GM12878 (cell line): ENCODE results near the gene NR3C1. TPM values are rescaled to one million over a fixed set of nuclear protein-coding genes. Genes with fewer than 3 reads are reported as not detected.

Experiments
- ATAC-seq: fragments of 200-7000 bp; cut with Tn5 transposase; 3 replicates; pipeline ENCODE4 v1.9.1; 2020; ENCODE audit warnings: mild to moderate bottlenecking, moderate library complexity
- BruUV-seq: library from RNA; stranded (reverse); fragments of 400-500 nt; replicated peaks from 2 replicates; lab custom pipeline; 2021; lab: Mats Ljungman, UMichigan
- CTCF ChIA-PET: fragments of 300-600 bp; sonication (Branson Sonifier 250); formaldehyde crosslinking; extraction: SDS; loops from one replicate; lab custom pipeline; 2021; ENCODE audit warnings: inconsistent platforms; lab: Yijun Ruan, JAX
- POLR2A ChIA-PET: fragments of 350-600 bp; formaldehyde crosslinking; extraction: SDS; loops from one replicate; lab custom pipeline; 2021; ENCODE audit warnings: inconsistent platforms; lab: Charles Lee
- RAD21 ChIA-PET: fragments of 300-600 bp; sonication (Branson Sonifier 250); formaldehyde crosslinking; loops from one replicate; lab custom pipeline; 2023; ENCODE audit warnings: antibody characterized with exemption; ENCODE audit not compliant: unreplicated experiment; lab: Charles Lee
- SMC1A ChIA-PET: fragments of 300-600 bp; sonication (Branson Sonifier 250); formaldehyde crosslinking; loops from one replicate; lab custom pipeline; 2023; ENCODE audit not compliant: unreplicated experiment, uncharacterized antibody; lab: Charles Lee
- DNase-seq: peaks from one replicate; pipeline ENCODE4 v3.0.0-alpha.2; 2011; ENCODE audit warnings: low read depth, low spot score
- FAIRE-seq: peaks from 3 replicates; lab custom pipeline; 2011; peaks lifted over from hg19 to GRCh38; lab: Jason Lieb, UNC
- H2AFZ ChIP-seq: 2 replicates; pipeline ENCODE4 v1.6.0; 2011; ENCODE audit warnings: low read depth, low read length, control low read depth; ENCODE audit not compliant: control insufficient read depth
- H3K27ac ChIP-seq: 2 replicates; pipeline ENCODE4 v1.5.1; 2011; ENCODE audit warnings: control low read depth; ENCODE audit not compliant: control insufficient read depth, insufficient read depth
- H3K27me3 ChIP-seq, 2 experiments: replicated peaks in 1 of 2; 2 replicates each; pipeline versions ENCODE4 v1.6.0 to v1.6.1; 2011; ENCODE audit warnings: low read length in 1 of 2; ENCODE audit not compliant: control insufficient read depth in 2 of 2, insufficient read depth in 2 of 2
- H3K36me3 ChIP-seq, 2 experiments: 2 replicates each; pipeline ENCODE4 v1.5.1; 2011; ENCODE audit warnings: low read length in 1 of 2; ENCODE audit not compliant: control insufficient read depth in 2 of 2, insufficient read depth in 2 of 2
- H3K4me1 ChIP-seq: 2 replicates; pipeline ENCODE4 v1.6.1; 2011; ENCODE audit warnings: mild to moderate bottlenecking, low read length, moderate library complexity, mixed read lengths; ENCODE audit not compliant: control insufficient read depth, insufficient read depth
- H3K4me2 ChIP-seq: 2 replicates; pipeline ENCODE4 v1.6.0; 2011; ENCODE audit warnings: control low read depth; ENCODE audit not compliant: control insufficient read depth, insufficient read depth
- H3K4me3 ChIP-seq: fragments of 200-600 bp; sonication (generic); 2 replicates; pipeline ENCODE4 v1.5.1; 2016
- H3K79me2 ChIP-seq: 2 replicates; pipeline ENCODE4 v1.6.0; 2011; ENCODE audit warnings: low read length; ENCODE audit not compliant: control insufficient read depth, insufficient read depth
- H3K9ac ChIP-seq: 2 replicates; pipeline ENCODE4 v1.8.0; 2011; ENCODE audit warnings: low read length, control low read depth, mixed read lengths; ENCODE audit not compliant: control insufficient read depth, insufficient read depth
- H3K9me3 ChIP-seq: replicated peaks from 3 replicates; pipeline ENCODE4 v1.5.1; 2011; ENCODE audit warnings: mild to moderate bottlenecking, low read length; ENCODE audit not compliant: control insufficient read depth, insufficient read depth
- H4K20me1 ChIP-seq: 2 replicates; pipeline ENCODE4 v1.6.0; 2011; ENCODE audit not compliant: control insufficient read depth, insufficient read depth
- BHLHE40 ChIP-seq, 2 experiments: fragments of 450-650 bp in 1 of 2; IDR thresholded peaks; 2 replicates each; pipeline ENCODE4 v1.6.1; 2011 to 2017; ENCODE audit warnings: low read depth in 2 of 2, borderline replicate concordance in 1 of 2, improper control_type of control experiment in 1 of 2, low read length in 1 of 2, mild to moderate bottlenecking in 1 of 2
- MXI1 ChIP-seq: fragments of 150-350 bp; IDR thresholded peaks from 2 replicates; pipeline ENCODE4 v1.6.1; 2011; ENCODE audit warnings: low read depth, mild to moderate bottlenecking, inconsistent platforms, low read length, improper control_type of control experiment
- RUNX3 ChIP-seq: IDR thresholded peaks from 2 replicates; pipeline ENCODE4 v1.6.1; 2012; ENCODE audit warnings: low read length, inconsistent platforms
- SREBF2 ChIP-seq: IDR thresholded peaks from 2 replicates; pipeline ENCODE4 v1.6.1; 2012; ENCODE audit warnings: mild to moderate bottlenecking, low read length
- ZNF24 ChIP-seq: fragments of 450-650 bp; IDR thresholded peaks from 2 replicates; pipeline ENCODE4 v1.6.1; 2017; ENCODE audit warnings: antibody characterized with exemption, mild to moderate bottlenecking
- WGBS: methylation state at CpG from one replicate; pipeline ENCODE4 v1.1.6; 2016; ENCODE audit warnings: low lambda C conversion rate; ENCODE audit not compliant: insufficient replicate concordance, insufficient coverage; ENCODE audit errors: missing lambda C conversion rate; 5-methylcytosine and 5-hydroxymethylcytosine counted together
- in situ Hi-C: fragments of 300-500 bp; cut with MboI; formaldehyde crosslinking; loops from 9 replicates; pipeline ENCODE4 v1.14.3; 2018; ENCODE audit warnings: mixed read lengths
- intact Hi-C: fragments of 100-400 bp; cut with micrococcal nuclease; formaldehyde crosslinking; loops from one replicate; pipeline ENCODE4 v1.14.2; 2022; ENCODE audit not compliant: unreplicated experiment
- polyA plus RNA-seq, 11 experiments: library from polyadenylated mRNA; depleted of rRNA in 4 of 11; unstranded in 6 of 11; stranded (reverse) in 5 of 11; fragments of >200 nt; fragmentation: Nextera tagmentation in 4 of 11; fragmentation: Illumina TruSeq in 1 of 11; extraction: Ambion mirVana in 4 of 11; extraction: Trizol in 1 of 11; gene quantifications; 1 replicate in 1 of 11; 2 replicates in 10 of 11; pipeline versions ENCODE4 v1.2.1 to v1.2.3, GENCODE V29; 2011 to 2016; ENCODE audit warnings: inconsistent platforms in 2 of 11, missing spikeins in 2 of 11, low read depth in 1 of 11
- total RNA-seq, 4 experiments: library from RNA; depleted of rRNA in 3 of 4; stranded (reverse); fragments of >200 nt in 3 of 4; fragmentation: Illumina TruSeq in 1 of 4; extraction: Trizol in 1 of 4; gene quantifications; 2 replicates each; pipeline versions ENCODE4 v1.2.1 to v1.2.3, GENCODE V29; 2013 to 2021

The NR3C1 gene
- total and polyA plus RNA-seq, 10 of the 15 experiments (the other 5 are each of a cell fraction or from before 2014, with no cell fraction given) = 49.7 to 141 (median 109) TPM

DNA sequence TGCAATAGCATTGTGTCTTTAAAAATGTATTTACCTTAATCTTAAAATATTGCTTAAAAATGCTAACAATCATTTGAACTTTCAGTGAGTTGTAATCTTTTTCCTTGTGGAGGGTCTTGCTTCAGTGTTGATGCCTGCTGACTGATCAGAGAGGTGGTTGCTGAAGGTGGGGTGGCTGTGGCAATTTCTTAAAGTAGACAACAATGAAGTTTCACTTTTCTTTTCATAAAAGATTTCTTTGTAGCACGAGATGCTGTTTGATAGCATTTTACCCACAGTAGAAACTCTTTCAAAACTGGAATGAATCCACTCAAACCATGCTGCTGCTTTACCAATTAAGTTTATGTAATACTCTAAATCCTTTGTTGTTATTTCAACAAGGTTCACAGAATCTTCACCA is 50.8 kb downstream of the NR3C1 start:
- ChIA-PET POLR2A (interaction anchor here (1.2 kb wide), 1 partner anchor 11 kb away, joined by 4 read pairs; no protein-coding TSS in a partner anchor), CTCF (interaction anchor here (1.0 to 1.2 kb wide), 2 partner anchors 8 to 133 kb away, joined by 3 to 5 read pairs; no protein-coding TSS in a partner anchor)
- peaks cover 100% of the 10 kb centered on the region for H3K79me2 ChIP-seq
- no peaks in the 10 kb centered on the region; the same call in 1 of the 2 replicates for H4K20me1 ChIP-seq
- FAIRE-seq (no peak), DNase-seq (no peak)
- intact Hi-C loops = no loop called here
- 0% methylated on average over 1 of the region's 1 CpG for WGBS
- no TSS peak for BruUV-seq
- peak overlapping the region; percentile 50; the same call in 1 of the 2 replicates for H3K4me3 ChIP-seq
- TF ChIP-seq ZNF24 = peak; percentile 57; the same call in 1 of the 2 replicates
- peak; percentile 12; the same call in 1 of the 2 replicates for TF ChIP-seq RUNX3
- no peak for TF ChIP-seq SREBF2
- TF ChIP-seq BHLHE40 (IDR thresholded peaks at IDR 0.05; ENCODE audit: borderline replicate concordance in 1 of 2, low read depth in 2 of 2, low read length in 1 of 2) = peak; percentile 31 to 45; a peak in 1 of 4 replicates
- peak; percentile 39; the same call in 1 of the 2 replicates for TF ChIP-seq MXI1
- TF ChIP-seq, all 136 proteins: peak for 4
- SMC1A ChIA-PET = interaction anchor here (0.6 to 2.9 kb wide), 9 partner anchors 9 to 343 kb away, joined by 3 to 13 read pairs (median 7); no protein-coding TSS in a partner anchor
- peaks cover 0 to 5% of the 10 kb centered on the region in 2 experiments; a peak in 2 of 4 replicates for H3K36me3 ChIP-seq
- H3K9ac ChIP-seq = no peak overlapping the region
- H3K4me2 ChIP-seq = peak overlapping the region; percentile 68
- RAD21 ChIA-PET = interaction anchor here (1.3 to 1.5 kb wide), 2 partner anchors 8 to 41 kb away, joined by 3 to 4 read pairs; no protein-coding TSS in a partner anchor
- ATAC-seq = peak; percentile 40
- H3K4me1 ChIP-seq = peaks cover 63% of the 10 kb centered on the region
- no peak overlapping the region for H2AFZ ChIP-seq
- peak overlapping the region; percentile 49; the same call in 1 of the 2 replicates for H3K27ac ChIP-seq
- no peaks in the 10 kb centered on the region for H3K27me3 ChIP-seq
- in situ Hi-C loops = no loop called here
- no peaks in the 10 kb centered on the region for H3K9me3 ChIP-seq
